Measurements from ENCODE around the gene GALNT14. TPM values are rescaled to one million over a fixed set of nuclear protein-coding genes. Genes with fewer than 3 reads are reported as not detected.

Gene GALNT14
- total and polyA plus RNA-seq, 9 of the 15 experiments (the other 6 are each of a cell fraction or from before 2014, with no cell fraction given): 0.11 TPM; not detected in 8

- POLR2A ChIA-PET: no interaction called here
- TF ChIP-seq MYBL2 (IDR thresholded peaks at IDR 0.05; ENCODE audit: low read depth) (no peak), MYBL2 (CRISPR knock-in tag; IDR thresholded peaks at IDR 0.05; ENCODE audit: borderline replicate concordance) (no peak), ZNF263 (CRISPR knock-in tag; IDR thresholded peaks at IDR 0.05; ENCODE audit: borderline replicate concordance) (no peak), SETDB1 (IDR thresholded peaks at IDR 0.05; ENCODE audit: low read length) (no peak), RAD51 (IDR thresholded peaks at IDR 0.05; ENCODE audit: borderline replicate concordance, low read depth) (no peak), KAT8 (IDR thresholded peaks at IDR 0.05; ENCODE audit: low read depth) (no peak), TFAM (CRISPR knock-in tag; conservative IDR thresholded peaks at IDR 0.05) (no peak), CHD2 (IDR thresholded peaks at IDR 0.05; ENCODE audit: low read depth, low read length) (no peak), NEUROD1 (IDR thresholded peaks at IDR 0.05; ENCODE audit: borderline replicate concordance, low read depth, low read length, partially characterized antibody) (no peak), HNRNPL (IDR thresholded peaks at IDR 0.05; ENCODE audit: low read depth, low read length) (no peak), BHLHE40 (IDR thresholded peaks at IDR 0.05; ENCODE audit: low read length) (no peak), HNRNPUL1 (IDR thresholded peaks at IDR 0.05; ENCODE audit: low read length) (no peak), MXI1 (IDR thresholded peaks at IDR 0.05; ENCODE audit: low read depth, low read length) (no peak), SUPT5H (IDR thresholded peaks at IDR 0.05) (no peak), CBX1 (IDR thresholded peaks at IDR 0.05; ENCODE audit: low read depth) (no peak), ZNF280A (IDR thresholded peaks at IDR 0.05; ENCODE audit: low read depth, partially characterized antibody) (no peak)
- TF ChIP-seq, protein P1, sequence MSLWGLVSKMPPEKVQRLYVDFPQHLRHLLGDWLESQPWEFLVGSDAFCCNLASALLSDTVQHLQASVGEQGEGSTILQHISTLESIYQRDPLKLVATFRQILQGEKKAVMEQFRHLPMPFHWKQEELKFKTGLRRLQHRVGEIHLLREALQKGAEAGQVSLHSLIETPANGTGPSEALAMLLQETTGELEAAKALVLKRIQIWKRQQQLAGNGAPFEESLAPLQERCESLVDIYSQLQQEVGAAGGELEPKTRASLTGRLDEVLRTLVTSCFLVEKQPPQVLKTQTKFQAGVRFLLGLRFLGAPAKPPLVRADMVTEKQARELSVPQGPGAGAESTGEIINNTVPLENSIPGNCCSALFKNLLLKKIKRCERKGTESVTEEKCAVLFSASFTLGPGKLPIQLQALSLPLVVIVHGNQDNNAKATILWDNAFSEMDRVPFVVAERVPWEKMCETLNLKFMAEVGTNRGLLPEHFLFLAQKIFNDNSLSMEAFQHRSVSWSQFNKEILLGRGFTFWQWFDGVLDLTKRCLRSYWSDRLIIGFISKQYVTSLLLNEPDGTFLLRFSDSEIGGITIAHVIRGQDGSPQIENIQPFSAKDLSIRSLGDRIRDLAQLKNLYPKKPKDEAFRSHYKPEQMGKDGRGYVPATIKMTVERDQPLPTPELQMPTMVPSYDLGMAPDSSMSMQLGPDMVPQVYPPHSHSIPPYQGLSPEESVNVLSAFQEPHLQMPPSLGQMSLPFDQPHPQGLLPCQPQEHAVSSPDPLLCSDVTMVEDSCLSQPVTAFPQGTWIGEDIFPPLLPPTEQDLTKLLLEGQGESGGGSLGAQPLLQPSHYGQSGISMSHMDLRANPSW (CRISPR knock-in tag; IDR thresholded peaks at IDR 0.05): no peak
- 0% methylated on average over 7 of the region's 7 CpGs for WGBS (ENCODE audit: insufficient coverage, low coverage, missing lambda C conversion rate)
- no peak for ATAC-seq
- intact Hi-C loops (cut with micrococcal nuclease) (loop anchor here (10.0 kb wide), 1 partner anchor 196 kb away; no protein-coding TSS in a partner anchor), in situ Hi-C loops (cut with MboI) (no loop called here)
- no peaks in the 10 kb centered on the region for H3K9me3 ChIP-seq (replicated peaks; ENCODE audit: control insufficient read depth, insufficient read depth, low read depth, low read length)
- no peaks in the 10 kb centered on the region for H4K20me1 ChIP-seq (replicated peaks; ENCODE audit: control insufficient read depth, insufficient read depth, low read length)
- no peak overlapping the region for H3K9ac ChIP-seq (ENCODE audit: insufficient read depth in 1 of 2, low read depth in 2 of 2, low read length in 2 of 2)
- no peak for DNase-seq (ENCODE audit: extremely low read depth in 1 of 4, low spot score in 3 of 4)
- H3K27ac ChIP-seq (ENCODE audit: extremely low read depth, low read depth, low read length): no peak overlapping the region
- H3K36me3 ChIP-seq (ENCODE audit: control insufficient read depth, insufficient read depth, low read length): no peaks in the 10 kb centered on the region
- CTCF ChIA-PET (ENCODE audit: low intra/inter-chr PET ratio): no interaction called here
- no peaks in the 10 kb centered on the region for H3K79me2 ChIP-seq (ENCODE audit: control insufficient read depth, insufficient read depth, low read length)
- no peak overlapping the region for H3K4me2 ChIP-seq (ENCODE audit: insufficient read depth, low read length)
- H3K4me1 ChIP-seq (replicated peaks in 1 of 2; ENCODE audit: control insufficient read depth in 2 of 2, insufficient read depth in 2 of 2, low read length in 2 of 2): no peaks in the 10 kb centered on the region
- no peak overlapping the region for H2AFZ ChIP-seq (ENCODE audit: low read depth, low read length)
- no peaks in the 10 kb centered on the region for H3K9me1 ChIP-seq (ENCODE audit: control insufficient read depth, insufficient read depth, low read length)
- FAIRE-seq: no peak
- no peaks in the 10 kb centered on the region for H3K27me3 ChIP-seq (ENCODE audit: control insufficient read depth in 2 of 2, insufficient read depth in 2 of 2, low read length in 2 of 2)
- BruUV-seq (replicated peaks): no TSS peak
- H3K4me3 ChIP-seq: no peak overlapping the region
These were observed 227.6 kb downstream of the GALNT14 start for GRCh38 chr2:30910686-30911085.
